ENCODE results near the gene ADPRHL1.

ADPRHL1 gene

GRCh38 chr13:113491982-113492381, 38.7 kb upstream of the ADPRHL1 start:
- H3K4me1 ChIP-seq (ENCODE audit: low read length), result peaks cover 37% of the 10 kb centered on the region
- H3K9me3 ChIP-seq (ENCODE audit: insufficient read depth, low read length), result no peaks in the 10 kb centered on the region

GRCh38 chr13:113491418-113491883, 38.2 kb upstream of the ADPRHL1 start:
- Histone ChIP-seq H4K20me1 (ENCODE audit: insufficient read depth, low read length) (peaks cover 32% of the 10 kb centered on the region), H3K27ac (ENCODE audit: low read length) (no peak overlapping the region), H3K27me3 (ENCODE audit: low read depth, low read length) (no peaks in the 10 kb centered on the region), H3K4me1 (ENCODE audit: low read length) (peaks cover 37% of the 10 kb centered on the region), H3K79me2 (ENCODE audit: low read length) (peaks cover 63% of the 10 kb centered on the region), H3K4me3 (ENCODE audit: low read length) (peak overlapping the region; percentile 93), H3K9me3 (ENCODE audit: insufficient read depth, low read length) (no peaks in the 10 kb centered on the region), H2AFZ (ENCODE audit: low read depth, low read length) (no peak overlapping the region), H3K36me3 (replicated peaks; ENCODE audit: low read depth, low read length) (peaks cover 11% of the 10 kb centered on the region), H3K4me2 (ENCODE audit: low read length) (peak overlapping the region; percentile 86), H3K9ac (ENCODE audit: low read length) (peak overlapping the region; percentile 82)
- TF ChIP-seq EZH2phosphoT487 (IDR thresholded peaks at IDR 0.05; ENCODE audit: low read depth), result no peak
- TF ChIP-seq, protein P1, sequence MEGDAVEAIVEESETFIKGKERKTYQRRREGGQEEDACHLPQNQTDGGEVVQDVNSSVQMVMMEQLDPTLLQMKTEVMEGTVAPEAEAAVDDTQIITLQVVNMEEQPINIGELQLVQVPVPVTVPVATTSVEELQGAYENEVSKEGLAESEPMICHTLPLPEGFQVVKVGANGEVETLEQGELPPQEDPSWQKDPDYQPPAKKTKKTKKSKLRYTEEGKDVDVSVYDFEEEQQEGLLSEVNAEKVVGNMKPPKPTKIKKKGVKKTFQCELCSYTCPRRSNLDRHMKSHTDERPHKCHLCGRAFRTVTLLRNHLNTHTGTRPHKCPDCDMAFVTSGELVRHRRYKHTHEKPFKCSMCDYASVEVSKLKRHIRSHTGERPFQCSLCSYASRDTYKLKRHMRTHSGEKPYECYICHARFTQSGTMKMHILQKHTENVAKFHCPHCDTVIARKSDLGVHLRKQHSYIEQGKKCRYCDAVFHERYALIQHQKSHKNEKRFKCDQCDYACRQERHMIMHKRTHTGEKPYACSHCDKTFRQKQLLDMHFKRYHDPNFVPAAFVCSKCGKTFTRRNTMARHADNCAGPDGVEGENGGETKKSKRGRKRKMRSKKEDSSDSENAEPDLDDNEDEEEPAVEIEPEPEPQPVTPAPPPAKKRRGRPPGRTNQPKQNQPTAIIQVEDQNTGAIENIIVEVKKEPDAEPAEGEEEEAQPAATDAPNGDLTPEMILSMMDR (IDR thresholded peaks at IDR 0.05; ENCODE audit: low read depth, low read length), result no peak

More at GRCh38 chr13:113491982-113492381, 38.7 kb upstream of the ADPRHL1 start:
- Histone ChIP-seq H3K4me3 (ENCODE audit: low read length) (peak overlapping the region; percentile 93), H4K20me1 (ENCODE audit: insufficient read depth, low read length) (peaks cover 26% of the 10 kb centered on the region), H3K9ac (ENCODE audit: low read length) (no peak overlapping the region), H3K4me2 (ENCODE audit: low read length) (peak overlapping the region; percentile 86), H3K79me2 (ENCODE audit: low read length) (peaks cover 58% of the 10 kb centered on the region), H3K27ac (ENCODE audit: low read length) (no peak overlapping the region), H2AFZ (ENCODE audit: low read depth, low read length) (no peak overlapping the region), H3K27me3 (ENCODE audit: low read depth, low read length) (no peaks in the 10 kb centered on the region), H3K36me3 (replicated peaks; ENCODE audit: low read depth, low read length) (peaks cover 16% of the 10 kb centered on the region)
- TF ChIP-seq, protein P1 (IDR thresholded peaks at IDR 0.05; ENCODE audit: low read depth, low read length), result no peak
- TF ChIP-seq EZH2phosphoT487 (IDR thresholded peaks at IDR 0.05; ENCODE audit: low read depth), result no peak

DNA sequence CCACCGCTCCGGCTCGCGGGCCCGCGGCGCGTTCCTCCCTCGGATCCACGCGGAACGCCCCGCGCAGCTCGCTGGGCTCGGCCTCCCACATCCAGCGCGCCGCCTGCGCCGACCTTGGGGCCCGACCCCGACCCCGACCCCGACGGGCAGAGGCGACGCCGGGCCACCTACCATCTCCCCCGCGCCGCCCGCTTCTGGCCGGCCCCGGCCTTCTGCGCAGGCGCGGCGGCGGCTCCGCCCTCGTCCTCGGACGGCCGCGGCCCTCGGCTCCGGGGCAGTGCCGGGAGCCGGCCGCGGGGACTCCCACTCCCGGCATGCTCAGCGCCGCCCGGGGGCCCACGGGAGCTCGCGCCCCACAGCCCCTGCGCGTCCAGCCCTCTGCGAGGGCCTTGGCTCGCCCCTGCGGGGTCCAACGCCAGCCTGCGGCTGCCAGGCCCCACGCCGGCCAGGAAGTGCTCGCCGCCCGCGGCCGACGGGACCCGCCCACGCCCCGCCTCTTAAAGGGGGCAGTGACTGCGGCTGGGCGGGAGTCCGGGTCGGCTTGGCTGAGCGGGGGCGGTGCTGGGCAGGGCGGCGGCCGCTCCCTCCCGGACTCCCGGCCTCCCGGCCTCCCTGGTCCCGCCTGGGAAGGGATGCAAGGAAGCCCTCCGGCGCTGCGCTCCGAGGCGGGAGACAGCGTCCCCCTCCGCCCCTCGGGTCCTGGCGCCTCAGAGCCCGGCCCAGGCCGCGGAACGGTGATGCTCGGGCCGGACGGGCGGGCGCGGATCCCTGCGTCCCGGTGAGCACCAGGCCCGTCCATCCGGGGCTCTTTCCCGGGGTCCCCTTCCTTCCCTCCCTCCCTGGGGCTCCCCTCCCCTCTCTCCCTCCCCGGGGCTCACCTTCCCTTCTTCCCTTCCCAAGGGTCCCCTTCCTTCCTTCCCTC, 37.5 kb upstream of the ADPRHL1 start, which contains the start of gene DCUN1D2:
TSS of gene DCUN1D2 (minus strand) at position 216 of the 922 bp plus-strand sequence. CDS start at position 174, 42 bp downstream.
- peaks cover 37% of the 10 kb centered on the region for H3K4me1 ChIP-seq (ENCODE audit: low read length)
- peak within 1 kb of the TSS; percentile 82 for H3K9ac ChIP-seq (ENCODE audit: low read length)
- H3K4me2 ChIP-seq (ENCODE audit: low read length), result peak within 1 kb of the TSS; percentile 94
- no peaks in the 10 kb centered on the region for H3K27me3 ChIP-seq (ENCODE audit: low read depth, low read length)
- peaks cover 70% of the 10 kb centered on the region for H3K79me2 ChIP-seq (ENCODE audit: low read length)
- peaks cover 6% of the 10 kb centered on the region for H3K36me3 ChIP-seq (replicated peaks; ENCODE audit: low read depth, low read length)
- TF ChIP-seq, protein P1 (IDR thresholded peaks at IDR 0.05; ENCODE audit: low read depth, low read length), result no peak
- H3K9me3 ChIP-seq (ENCODE audit: insufficient read depth, low read length), result no peaks in the 10 kb centered on the region
- H3K4me3 ChIP-seq (ENCODE audit: low read length), result peak within 1 kb of the TSS; percentile 93
- H2AFZ ChIP-seq (ENCODE audit: low read depth, low read length), result peak within 1 kb of the TSS; percentile 58
- peaks cover 37% of the 10 kb centered on the region for H4K20me1 ChIP-seq (ENCODE audit: insufficient read depth, low read length)
- H3K27ac ChIP-seq (ENCODE audit: low read length), result peak within 1 kb of the TSS; percentile 40
